ENCODE data around the gene FDXR.
A peak's percentile ranks its signal among the peaks of the same experiment; 100 is the strongest.

The FDXR gene

DNA sequence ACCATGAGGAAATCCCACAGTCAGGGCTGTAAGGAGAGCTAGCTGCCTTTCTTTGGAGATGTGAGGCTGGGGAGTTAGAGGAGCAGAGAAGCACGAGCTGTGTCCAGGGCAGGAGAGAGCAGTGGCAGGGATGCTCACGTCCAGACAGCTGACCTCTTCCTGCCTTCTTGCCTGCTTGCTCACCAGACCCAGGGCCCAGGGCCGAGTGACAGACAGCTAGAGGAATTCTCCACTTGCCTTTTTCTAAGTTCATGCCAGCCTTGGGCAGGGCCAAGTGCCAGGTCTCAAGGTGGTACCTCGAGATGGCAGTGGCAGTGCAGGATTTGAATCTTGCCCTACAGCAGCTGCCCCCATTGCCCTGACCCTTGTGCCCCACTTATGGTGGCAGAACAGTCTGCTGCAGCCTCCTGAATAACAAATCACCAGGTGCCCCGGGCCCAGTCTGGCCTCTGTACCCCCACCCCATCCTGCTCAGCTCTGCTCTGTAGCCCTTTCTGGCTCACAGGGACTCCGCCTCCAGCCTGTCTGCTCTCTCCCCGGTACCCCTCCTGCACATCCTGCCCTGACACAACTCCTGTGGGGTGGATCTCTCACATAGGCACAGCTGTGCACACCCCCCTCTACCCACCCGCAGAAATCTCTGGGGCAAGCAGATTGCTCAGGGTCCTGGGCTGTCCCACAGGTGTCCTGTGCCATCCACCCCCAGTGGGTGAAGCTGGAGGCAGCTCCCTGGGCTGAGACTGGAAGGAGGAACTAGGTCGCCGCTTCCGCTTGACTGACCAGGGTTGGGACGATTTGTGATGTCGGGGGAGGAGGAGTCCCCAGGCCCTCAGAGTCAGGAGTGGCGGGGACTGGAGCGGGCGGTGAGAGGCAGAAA lies 39.1 kb downstream of the FDXR start:
- DNase-seq: peak; percentile 4

DNA sequence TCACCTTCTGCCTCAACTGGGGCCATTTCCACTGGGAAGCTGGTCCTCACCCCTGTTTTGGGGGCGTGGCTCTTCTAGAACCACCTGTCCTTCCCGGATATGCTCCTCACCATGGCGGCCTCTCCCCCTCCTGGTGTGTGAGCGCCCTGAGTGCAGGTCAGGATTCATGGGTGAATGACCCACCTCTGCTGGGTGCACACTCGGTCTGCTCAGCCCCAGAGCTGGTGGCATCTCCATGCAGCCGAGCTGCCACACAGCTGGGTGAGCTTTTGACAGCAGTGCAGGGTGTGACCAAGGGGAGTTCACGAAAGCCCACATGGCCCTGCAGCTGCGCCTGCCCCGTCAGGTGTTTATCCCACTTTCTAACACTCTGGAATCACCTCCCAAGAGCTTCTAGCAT lies 40.4 kb downstream of the FDXR start:
- no peak for DNase-seq

DNA sequence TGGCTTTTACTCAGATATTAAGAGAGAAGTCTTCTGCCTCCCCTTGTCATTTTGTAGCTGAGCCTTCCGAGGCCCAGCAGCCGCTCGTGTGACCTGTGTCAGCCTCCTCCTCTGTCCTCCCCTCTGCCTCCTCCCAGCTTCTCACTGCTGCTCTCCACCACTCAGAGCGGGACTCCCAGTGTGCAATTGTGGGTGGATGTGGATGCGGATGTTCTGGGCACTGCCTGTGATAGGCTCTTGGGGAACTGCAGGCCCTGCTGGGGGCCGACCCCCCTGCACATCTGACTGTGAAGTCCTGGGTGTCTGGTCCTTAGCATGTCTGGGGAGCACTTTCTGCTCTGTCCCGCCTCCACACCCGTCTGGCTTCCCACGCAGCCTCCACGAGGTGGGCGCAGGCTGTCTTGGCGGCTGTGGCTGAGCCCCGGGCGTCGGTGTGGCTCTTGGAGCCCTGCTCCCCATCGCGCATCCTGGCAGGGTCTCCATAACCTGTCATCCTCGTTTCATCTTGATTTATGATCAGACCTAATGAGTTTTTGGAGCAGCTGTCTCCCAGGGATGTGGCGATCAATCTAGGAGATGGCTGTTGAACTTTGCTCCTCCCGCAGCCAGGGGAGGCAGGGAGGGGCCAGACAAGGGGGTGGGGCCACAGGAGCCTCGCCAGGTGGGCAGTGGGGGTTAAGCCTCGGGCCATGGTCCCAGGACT lies 41.2 kb downstream of the FDXR start:
- DNase-seq: no peak

DNA sequence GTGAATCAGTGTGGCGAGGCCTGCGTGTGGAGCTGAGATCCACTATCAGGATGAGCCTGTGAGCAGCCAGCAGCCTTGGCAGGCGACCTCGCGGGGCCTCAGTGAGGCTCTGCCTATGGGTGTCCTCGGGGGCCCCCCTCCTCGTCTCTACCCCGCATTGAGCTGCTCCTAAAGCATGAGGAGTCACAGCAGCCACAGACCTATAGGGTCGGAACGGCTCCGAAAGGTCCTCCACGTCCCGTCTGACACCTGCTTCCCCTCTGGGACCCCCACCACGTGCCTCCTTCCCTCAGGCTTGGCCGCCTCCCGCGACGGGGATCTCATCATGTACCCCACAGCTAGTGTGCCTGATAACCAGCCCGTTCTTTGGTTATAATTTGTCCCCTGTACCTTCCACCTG lies 41.9 kb downstream of the FDXR start:
- no peak for DNase-seq

DNA sequence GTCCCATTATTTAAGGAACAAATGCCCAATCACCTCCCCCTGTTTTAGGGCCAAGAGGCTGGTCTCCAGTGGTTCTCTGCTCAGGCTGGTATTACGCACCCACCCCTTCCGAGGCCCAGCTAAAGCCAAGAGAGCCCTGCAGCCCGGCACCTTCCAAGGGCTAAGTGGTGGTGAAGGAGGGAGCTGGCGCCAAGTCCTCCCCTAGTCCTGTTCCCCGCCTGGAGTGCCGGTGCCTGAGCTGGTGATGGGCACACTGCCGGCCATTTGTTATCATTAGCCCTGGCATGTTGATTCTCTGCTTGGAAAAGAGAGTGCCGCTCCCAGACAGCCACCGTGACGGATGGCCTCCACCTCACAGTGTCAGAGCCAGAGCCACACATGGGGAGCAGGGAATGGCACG lies 45.0 kb downstream of the FDXR start:
- no peak for DNase-seq

DNA sequence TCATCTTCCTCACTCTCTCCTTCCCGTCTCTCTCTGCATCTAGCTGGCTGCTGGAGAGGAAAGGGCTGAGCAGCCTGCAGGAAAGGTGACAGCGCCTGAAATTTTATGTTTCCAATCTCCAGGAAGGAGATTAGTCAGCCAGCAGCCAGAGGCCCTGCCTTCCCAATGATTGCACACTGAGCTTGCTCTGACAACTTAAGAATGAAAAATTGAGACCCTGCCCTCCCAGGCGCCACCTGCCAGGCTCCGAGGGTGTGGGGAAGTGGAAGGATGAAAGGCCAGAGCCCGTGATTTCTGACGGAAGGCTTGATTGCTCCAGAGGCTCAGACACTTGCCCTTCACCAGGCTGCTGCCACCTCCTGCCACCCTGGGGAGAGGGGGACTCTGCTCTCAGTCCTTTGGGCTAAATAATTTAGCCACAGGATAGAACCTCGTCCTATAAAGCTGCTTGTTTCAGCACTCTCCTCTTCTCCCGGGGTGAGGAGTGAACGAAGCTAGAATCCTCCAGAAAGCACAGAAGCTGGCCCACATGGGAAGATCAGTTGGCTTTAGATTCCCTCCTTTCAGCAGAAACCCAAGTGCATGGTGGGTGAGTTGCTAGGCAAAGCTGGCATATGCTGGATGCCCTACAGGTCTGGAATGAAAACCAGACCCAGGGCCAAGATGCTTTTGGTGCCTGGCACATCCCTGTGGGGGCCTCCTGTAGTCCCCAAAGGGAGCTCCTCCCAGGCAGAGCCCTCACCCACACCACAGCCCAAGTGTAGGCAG lies 46.7 kb downstream of the FDXR start:
- DNase-seq: no peak

DNA sequence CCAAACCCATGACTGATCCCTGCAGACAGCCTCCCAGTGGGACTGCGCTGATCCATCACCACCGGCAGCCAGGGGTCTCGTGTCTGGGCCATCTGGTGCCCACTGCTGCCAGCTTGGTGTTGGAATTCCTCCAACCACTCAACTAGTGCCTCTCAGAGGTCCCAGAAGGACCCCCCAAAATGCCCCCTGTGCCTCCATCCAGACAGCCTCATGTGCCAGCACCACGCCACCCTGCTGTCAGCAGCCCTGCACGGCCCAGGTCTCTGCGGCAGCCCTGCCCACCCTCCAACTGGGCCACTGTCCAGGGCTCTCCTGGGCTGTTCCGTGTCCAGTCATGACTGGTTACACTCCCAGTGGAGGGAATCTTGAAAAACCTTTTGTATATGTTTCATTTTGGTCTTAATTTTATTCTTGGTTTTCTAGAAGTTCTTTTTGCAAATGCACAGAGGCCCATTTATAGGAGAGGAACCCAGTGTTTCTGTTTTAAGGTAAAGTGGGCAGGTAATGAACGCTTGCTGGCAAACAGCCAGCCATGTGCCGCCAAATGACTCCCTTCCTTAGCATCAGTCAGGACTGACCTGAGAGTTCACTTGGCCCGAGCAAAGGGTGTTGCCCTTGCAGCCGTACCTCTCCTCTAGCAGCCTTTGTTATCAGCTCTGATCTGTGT lies 47.7 kb downstream of the FDXR start:
- no peak for DNase-seq

DNA sequence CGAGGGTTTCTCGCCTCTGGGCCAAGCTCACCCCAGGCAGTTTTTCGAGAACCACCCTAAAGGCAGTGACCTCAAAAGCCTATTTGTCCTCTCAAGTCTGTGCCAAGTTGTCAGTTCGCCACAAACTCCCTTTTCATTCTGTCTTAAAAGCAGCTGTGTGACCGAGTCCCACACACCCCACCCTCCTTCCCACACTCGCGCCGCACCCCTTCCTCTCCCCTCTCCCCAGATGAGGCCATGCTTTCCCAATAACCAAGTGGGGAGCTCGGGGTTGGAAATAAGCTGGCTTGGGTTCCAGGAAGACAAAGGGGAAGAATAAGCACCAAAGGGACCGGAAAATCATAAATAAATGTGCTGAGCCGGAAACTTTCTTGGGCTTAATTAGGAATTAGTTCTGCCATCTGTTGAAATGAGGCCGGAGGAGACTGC lies 49.8 kb downstream of the FDXR start:
- no peak for DNase-seq

DNA sequence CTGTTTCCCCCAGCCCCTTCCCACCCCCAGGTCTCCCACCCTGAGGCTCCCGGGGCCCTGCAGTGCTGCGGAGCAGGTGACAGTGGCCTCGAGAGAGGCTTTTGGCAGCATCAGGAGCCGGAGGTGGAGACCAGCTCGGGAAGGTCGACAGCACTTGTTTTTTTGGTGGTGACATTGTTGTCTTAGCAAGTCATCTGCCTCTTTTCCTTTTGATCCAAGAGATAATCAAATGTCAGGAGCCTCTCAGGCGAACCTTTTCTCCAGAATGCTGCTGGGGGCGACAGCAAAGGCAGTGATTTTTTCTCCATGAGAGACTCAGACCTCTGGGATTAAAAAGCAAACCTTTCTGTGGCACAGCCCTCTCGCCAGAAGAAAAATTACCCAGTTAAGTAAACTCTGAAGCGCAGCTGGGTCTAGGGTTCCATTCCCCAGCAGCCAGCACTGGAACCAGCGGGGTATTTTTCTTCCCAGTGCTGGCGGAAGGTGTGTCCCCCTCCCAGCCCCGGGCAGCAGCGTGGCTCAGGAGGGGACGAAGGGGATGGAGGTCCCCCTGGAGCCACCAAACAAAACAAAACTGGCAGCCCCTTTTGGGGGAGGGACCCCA lies 50.4 kb downstream of the FDXR start:
- DNase-seq: no peak

DNA sequence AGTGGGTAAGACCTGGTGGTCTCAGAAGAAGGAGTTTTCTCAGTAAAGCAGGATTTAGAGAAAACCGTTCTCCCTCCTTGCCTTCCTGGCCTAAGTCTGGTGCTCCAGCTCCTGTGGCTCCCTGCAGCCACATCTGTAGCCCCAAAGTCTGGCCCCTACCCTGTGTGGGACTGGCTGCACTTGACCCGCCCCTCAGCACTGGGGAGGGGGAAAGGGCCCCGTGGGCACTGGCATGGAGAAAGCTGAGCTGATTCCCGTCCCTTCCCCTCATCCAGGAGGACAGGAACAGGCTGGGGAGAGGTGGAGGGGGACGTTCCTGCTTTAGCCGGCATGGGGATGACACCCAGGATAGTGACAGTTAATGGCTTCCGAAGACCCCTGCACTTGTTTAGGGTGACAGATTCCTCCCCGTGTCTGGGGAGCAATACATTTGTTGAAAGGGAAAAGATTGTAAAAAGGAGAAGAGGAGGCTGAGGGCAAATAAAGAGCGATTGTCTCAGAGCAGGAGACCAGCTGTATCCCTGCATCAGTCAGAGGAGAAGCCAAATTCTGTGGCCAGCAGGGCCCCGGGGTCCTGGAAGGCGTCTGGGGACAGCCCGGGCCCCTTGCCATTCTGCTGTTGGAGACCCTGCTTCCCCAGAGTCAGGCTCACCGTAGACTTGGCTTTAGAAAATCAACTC lies 51.0 kb downstream of the FDXR start:
- DNase-seq: no peak

DNA sequence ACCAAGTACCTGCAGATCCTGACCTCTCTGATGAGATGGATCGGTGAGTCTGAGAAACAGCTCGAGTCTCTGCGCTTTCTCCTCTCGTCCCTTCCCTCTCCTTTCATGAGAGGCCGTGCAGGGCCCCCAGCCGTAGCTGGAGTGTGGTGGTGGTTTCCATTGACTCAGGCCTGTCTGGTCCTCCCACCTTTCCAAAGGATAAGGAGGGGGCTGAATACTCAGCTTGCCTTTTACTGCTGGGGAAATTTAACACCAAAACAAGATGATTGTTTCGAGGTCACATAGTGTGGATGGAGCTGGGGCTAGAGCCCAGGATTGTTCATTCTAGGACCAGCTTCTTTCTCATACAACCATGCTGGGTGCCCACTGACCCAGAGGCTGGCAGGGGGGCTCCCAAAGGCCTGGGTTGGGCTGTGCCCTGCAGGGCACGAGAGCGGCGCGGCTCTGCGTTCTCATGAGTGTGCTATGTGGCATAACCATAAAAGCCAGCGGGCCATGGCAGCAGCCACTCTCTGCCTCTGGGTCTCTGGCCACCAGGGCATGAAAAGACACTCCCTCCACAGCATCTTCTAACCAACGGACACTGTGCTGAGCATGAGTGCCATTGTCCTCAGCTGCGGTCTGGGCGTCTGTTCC lies 52.9 kb downstream of the FDXR start:
- DNase-seq: no peak

DNA sequence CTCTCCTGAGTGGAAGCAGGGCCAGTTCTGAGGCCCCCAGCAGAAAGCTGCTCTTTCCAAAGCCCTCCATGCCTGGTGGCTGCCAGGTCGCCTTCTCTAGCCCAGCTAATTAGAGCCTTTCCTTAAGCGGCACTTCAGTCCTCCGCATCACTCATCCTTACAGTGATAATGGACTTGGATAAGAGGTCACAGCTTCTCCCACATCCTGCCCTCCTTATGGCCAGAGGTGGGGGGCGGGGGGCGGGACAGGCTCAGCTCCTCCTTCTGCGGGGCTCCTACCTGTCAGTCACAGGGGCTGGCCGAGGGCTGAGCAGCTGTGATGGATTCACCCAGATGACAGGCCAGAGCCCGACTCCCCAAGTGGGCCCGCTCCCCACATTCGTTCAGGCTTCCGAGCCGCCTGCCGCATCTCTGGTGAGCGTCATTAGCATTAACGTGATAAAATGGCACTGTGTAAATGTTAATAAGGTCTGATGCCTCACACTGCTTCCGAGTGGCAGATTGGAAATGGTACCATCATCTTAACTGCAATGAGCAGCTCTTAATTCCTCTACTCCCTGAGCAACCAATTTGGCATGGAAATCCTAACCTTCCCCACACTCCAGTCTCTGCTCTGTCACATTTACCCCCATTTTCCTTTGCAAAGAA lies 54.4 kb downstream of the FDXR start:
- DNase-seq: no peak

DNA sequence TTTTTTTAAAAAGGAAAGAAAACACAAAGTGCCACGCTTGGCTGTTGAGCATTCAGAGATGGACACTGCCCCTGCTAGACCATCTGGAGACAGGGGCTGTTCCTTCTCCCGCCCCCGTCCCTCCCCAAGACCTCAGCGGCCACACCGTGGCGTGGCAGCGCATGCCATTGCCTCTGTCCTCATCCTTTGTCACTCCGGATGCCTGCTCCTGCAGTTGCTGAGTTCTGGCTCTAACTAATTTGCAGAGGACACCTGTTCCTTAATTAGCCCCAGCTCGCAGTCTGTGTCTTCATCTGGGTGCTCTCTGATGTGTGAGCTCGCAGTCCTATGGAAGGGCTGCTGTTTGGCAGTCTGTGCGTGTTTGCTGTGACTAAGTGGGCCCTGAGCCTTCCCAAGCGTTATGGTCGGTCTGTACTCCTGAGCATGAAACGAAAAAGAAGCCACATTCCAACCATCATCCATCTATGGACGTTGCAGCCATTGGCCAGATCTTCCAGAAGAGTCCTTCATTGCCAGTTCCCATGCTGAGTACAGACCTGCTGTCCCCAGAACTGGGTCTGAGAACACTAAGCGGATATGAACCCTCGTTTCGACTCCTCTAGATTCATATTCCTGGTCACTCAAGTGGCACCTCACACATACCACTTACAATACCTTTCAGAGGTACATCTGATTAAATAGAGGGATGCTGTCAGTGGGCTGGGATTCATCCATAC lies 55.7 kb downstream of the FDXR start:
- no peak for DNase-seq

DNA sequence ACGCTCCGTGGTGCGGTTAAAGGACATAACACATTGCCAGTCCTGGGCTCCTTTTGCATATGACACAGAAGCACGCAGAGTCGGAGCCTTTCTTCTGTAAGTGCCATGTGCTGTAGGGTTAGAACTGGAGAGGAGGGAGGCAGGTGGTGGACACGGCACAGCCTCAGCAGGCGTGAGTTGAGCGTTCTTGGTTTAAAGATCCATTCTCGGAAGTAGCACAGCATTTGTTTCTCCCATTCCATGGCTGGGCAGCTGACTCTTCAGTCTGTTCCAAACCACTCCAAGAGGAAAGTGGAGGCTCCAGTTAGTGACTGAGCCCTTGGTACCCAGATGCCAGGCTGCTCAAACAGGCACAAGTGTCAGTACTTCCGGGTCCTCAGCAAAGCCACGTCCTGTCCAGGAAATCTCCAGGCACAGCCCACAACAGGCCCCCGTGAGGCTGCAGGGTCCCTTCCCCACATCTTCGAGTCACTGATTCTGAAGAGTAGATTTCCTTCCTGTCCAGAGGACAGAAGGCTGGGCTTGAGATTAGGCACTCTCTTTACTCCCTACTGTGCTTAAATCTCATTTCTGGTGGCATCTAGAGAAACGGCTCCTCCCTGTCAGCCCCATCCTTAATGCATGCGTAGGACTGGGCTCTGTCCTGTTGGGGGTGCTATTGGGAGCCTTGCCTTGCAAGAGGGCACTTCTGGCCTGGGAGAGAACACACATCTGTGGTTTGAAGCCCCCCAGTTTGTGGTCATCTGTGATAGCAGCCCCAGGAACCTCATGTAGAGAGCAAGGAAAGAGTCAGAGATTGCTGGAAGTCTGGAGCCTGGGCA lies 57.0 kb downstream of the FDXR start:
- DNase-seq: no peak

DNA sequence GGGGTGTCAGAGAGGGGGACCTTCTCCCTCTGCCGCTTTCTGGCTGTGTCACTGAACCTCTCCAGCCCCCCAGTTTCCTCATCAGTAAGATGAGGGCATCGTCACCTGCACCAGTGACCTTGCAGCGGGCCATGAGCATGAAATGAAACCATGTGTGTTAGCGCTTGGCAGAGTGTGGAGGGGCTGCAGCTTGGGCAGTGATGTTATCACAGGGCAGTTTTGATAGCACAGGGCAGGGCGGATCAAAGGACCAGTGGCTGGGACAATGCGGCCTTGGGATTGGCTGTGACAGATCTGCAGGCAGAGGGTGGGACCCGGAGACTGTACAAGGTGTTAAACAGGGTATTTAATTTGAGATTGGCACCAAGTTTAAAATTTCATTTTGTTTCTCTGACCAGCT lies 57.7 kb downstream of the FDXR start:
- DNase-seq: no peak

DNA sequence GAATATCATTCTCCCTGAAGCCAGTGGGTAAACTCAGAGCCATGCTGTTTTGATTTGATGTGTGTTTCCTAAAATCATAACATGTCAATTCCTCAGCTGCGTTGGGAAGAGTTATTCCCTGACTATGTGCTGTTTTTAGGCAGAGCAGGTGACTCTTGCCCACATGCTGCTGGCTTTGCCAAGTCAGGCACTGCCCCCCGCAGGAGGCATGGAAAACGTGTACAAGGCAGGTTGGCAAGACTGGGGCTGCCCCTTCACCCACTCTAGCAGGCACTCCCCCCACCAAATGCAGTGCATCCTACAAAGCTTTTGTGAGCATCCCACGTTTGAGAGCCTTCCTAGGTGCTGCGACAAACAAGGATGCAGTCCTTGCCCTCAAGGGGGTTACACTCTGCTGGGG lies 58.3 kb downstream of the FDXR start:
- no peak for DNase-seq
